Mammary epithelial cell (primary cell): ENCODE results near the gene CCDC157.

Source experiments
- EZH2 ChIP-seq: IDR thresholded peaks from 2 replicates; pipeline ENCODE4 v1.6.1; 2012; ENCODE audit warnings: low read length, inconsistent platforms, borderline replicate concordance
- TF ChIP-seq, protein P1 (sequence below), 2 donors: IDR thresholded peaks in 1 of 2; conservative IDR thresholded peaks in 1 of 2; 2 replicates each; pipeline ENCODE4 v1.5.1; 2011 to 2012; ENCODE audit warnings: inconsistent platforms in 2 of 2, low read length in 2 of 2, mild to moderate bottlenecking in 2 of 2, control low read depth in 1 of 2, low read depth in 1 of 2; ENCODE audit not compliant: insufficient read depth in 1 of 2; ENCODE audit errors: extremely low read depth in 1 of 2

- TF ChIP-seq, protein P1, sequence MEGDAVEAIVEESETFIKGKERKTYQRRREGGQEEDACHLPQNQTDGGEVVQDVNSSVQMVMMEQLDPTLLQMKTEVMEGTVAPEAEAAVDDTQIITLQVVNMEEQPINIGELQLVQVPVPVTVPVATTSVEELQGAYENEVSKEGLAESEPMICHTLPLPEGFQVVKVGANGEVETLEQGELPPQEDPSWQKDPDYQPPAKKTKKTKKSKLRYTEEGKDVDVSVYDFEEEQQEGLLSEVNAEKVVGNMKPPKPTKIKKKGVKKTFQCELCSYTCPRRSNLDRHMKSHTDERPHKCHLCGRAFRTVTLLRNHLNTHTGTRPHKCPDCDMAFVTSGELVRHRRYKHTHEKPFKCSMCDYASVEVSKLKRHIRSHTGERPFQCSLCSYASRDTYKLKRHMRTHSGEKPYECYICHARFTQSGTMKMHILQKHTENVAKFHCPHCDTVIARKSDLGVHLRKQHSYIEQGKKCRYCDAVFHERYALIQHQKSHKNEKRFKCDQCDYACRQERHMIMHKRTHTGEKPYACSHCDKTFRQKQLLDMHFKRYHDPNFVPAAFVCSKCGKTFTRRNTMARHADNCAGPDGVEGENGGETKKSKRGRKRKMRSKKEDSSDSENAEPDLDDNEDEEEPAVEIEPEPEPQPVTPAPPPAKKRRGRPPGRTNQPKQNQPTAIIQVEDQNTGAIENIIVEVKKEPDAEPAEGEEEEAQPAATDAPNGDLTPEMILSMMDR (conservative IDR thresholded peaks at IDR 0.05 in 1 of 2, IDR thresholded peaks at IDR 0.05 in 1 of 2; ENCODE audit: extremely low read depth in 1 of 2, insufficient read depth in 1 of 2, low read depth in 1 of 2, low read length in 2 of 2) = no peak
- TF ChIP-seq EZH2 = no peak
Observed at GRCh38 chr22:30336752-30337460, 19.9 kb upstream of the CCDC157 start.
